Retinal pigment epithelial cell (primary cell): ENCODE data around the gene RHO.
"Not testable (repeated sequence)": the region's sequence is repeated elsewhere in the genome, so short reads cannot be mapped to it uniquely, and the experiment has no call there.

ENCODE experiments used
- DNase-seq: peaks from one replicate; pipeline ENCODE4 v3.0.0-alpha.2; 2010; ENCODE audit warnings: low read depth
- H3K4me3 ChIP-seq: 2 replicates; pipeline ENCODE4 v1.5.1; 2011; ENCODE audit warnings: mild to moderate bottlenecking, low read length, control low read depth, moderate library complexity
- CTCF ChIP-seq: conservative IDR thresholded peaks from 2 replicates; pipeline ENCODE4 v1.5.1; 2011; ENCODE audit warnings: low read depth, low read length, control low read depth, inconsistent platforms

Gene RHO

GRCh38 chr3:129506231-129506742 lies 22.2 kb upstream of the RHO start:
- no peak for DNase-seq
- TF ChIP-seq CTCF = no peak
- no peak overlapping the region for H3K4me3 ChIP-seq

GRCh38 chr3:129507181-129507831 lies 21.1 kb upstream of the RHO start:
- no peak overlapping the region for H3K4me3 ChIP-seq
- no peak for TF ChIP-seq CTCF
- DNase-seq = no peak

- H3K4me3 ChIP-seq = no peak overlapping the region
- DNase-seq = no peak
- TF ChIP-seq CTCF = no peak
Observed at GRCh38 chr3:129512595-129512994, 15.8 kb upstream of the RHO start.

- no peak overlapping the region for H3K4me3 ChIP-seq
- DNase-seq = no peak
- TF ChIP-seq CTCF = no peak
Observed at GRCh38 chr3:129513705-129514104, 14.7 kb upstream of the RHO start.

GRCh38 chr3:129514110-129514509 lies 14.3 kb upstream of the RHO start:
- TF ChIP-seq CTCF = no peak
- no peak overlapping the region for H3K4me3 ChIP-seq
- DNase-seq = no peak

GRCh38 chr3:129514563-129514962 lies 13.9 kb upstream of the RHO start:
- TF ChIP-seq CTCF = no peak
- H3K4me3 ChIP-seq = no peak overlapping the region
- no peak for DNase-seq

- H3K4me3 ChIP-seq, DNase-seq: not testable (repeated sequence)
Observed at GRCh38 chr3:129515108-129515820, 13.2 kb upstream of the RHO start.

GRCh38 chr3:129515821-129516432 lies 12.5 kb upstream of the RHO start:
- H3K4me3 ChIP-seq, DNase-seq: not testable (repeated sequence)
